ENCODE data around the gene ATF7IP2. TPM values are rescaled to one million over a fixed set of nuclear protein-coding genes. Genes with fewer than 3 reads are reported as not detected.
A peak's percentile ranks its signal among the peaks of the same experiment; 100 is the strongest.

The ATF7IP2 gene
- total RNA-seq, 1 experiment from 2014 or later = 7.4 TPM

- no peak for TF ChIP-seq CTCF (IDR thresholded peaks at IDR 0.05 in 2 of 3, conservative IDR thresholded peaks at IDR 0.05 in 1 of 3; ENCODE audit: borderline replicate concordance in 1 of 3, insufficient read depth in 1 of 3, low read depth in 2 of 3, low read length in 2 of 3)
Observed at GRCh38 chr16:10497132-10498101, 111.6 kb downstream of the ATF7IP2 start (continued).

GRCh38 chr16:10500582-10500981 lies 114.7 kb downstream of the ATF7IP2 start:
- CTCF ChIA-PET = no interaction called here
- TF ChIP-seq JUND (IDR thresholded peaks at IDR 0.05) (no peak), RAD21 (IDR thresholded peaks at IDR 0.05; ENCODE audit: low read depth) (no peak), REST (IDR thresholded peaks at IDR 0.05; ENCODE audit: low read depth) (no peak), POLR2AphosphoS5 (IDR thresholded peaks at IDR 0.05; ENCODE audit: low read depth, low read length) (no peak), EZH2 (IDR thresholded peaks at IDR 0.05) (no peak), POLR2A (IDR thresholded peaks at IDR 0.05; ENCODE audit: borderline replicate concordance, extremely low read depth, insufficient read depth, insufficient read length) (no peak), EGR1 (IDR thresholded peaks at IDR 0.05; ENCODE audit: low read depth) (no peak), SP1 (IDR thresholded peaks at IDR 0.05; ENCODE audit: low read depth) (no peak), MAX (IDR thresholded peaks at IDR 0.05) (no peak), ELF1 (IDR thresholded peaks at IDR 0.05; ENCODE audit: borderline replicate concordance, low read depth) (no peak)
- Histone ChIP-seq H3K4me2 (ENCODE audit: low read length) (no peak overlapping the region), H3K36me3 (ENCODE audit: control insufficient read depth in 1 of 2, insufficient read depth in 2 of 2, low read length in 2 of 2) (no peaks in the 10 kb centered on the region; a peak in 1 of 4 replicates), H2AFZ (ENCODE audit: low read depth, low read length, poor library complexity, severe bottlenecking) (no peak overlapping the region), H3K4me3 (replicated peaks in 1 of 2; ENCODE audit: low read depth in 1 of 2, low read length in 2 of 2) (no peak overlapping the region), H3K79me2 (ENCODE audit: insufficient read depth, low read length) (no peaks in the 10 kb centered on the region), H3K27me3 (ENCODE audit: insufficient read depth, low read length) (no peaks in the 10 kb centered on the region), H3K9me3 (ENCODE audit: control insufficient read depth in 1 of 2, insufficient read depth in 1 of 2, low read depth in 1 of 2, low read length in 2 of 2) (peaks cover 0 to 4% of the 10 kb centered on the region in 2 experiments; a peak in 1 of 4 replicates), H3K9me2 (ENCODE audit: insufficient read depth) (no peaks in the 10 kb centered on the region), H3K9ac (ENCODE audit: low read length) (no peak overlapping the region), H4K20me1 (ENCODE audit: insufficient read depth) (no peaks in the 10 kb centered on the region), H3K27ac (ENCODE audit: low read depth, low read length) (no peak overlapping the region), H3K4me1 (ENCODE audit: control insufficient read depth in 1 of 2, insufficient read depth in 2 of 2, low read length in 2 of 2) (peaks cover 5 to 11% of the 10 kb centered on the region in 2 experiments; a peak in 3 of 4 replicates)
- no peak for DNase-seq (ENCODE audit: low read depth, low spot score)
- BruUV-seq (replicated peaks) = no TSS peak
- POLR2A ChIA-PET = no interaction called here
- ATAC-seq = 0 out of 2 replicates have a peak, but pooled peaks have one; percentile 4
- intact Hi-C loops (cut with micrococcal nuclease) = loop anchor here (10.0 kb wide), 1 partner anchor 1336 kb away; no protein-coding TSS in a partner anchor
- RAD21 ChIA-PET (ENCODE audit: low non-redundant PET in 1 of 2, low total read pairs in 2 of 2, uncharacterized antibody in 2 of 2, unreplicated experiment in 2 of 2) = no interaction called here
